Vagina (tissue), 2 donors: ENCODE measurements around the gene CRMP1.

Experiments
- POLR2A ChIP-seq, 2 donors: fragments of 450-650 bp; IDR thresholded peaks; one replicate each; pipeline ENCODE4 v1.6.1; 2017; ENCODE audit warnings: antibody characterized with exemption in 2 of 2, mild to moderate bottlenecking in 2 of 2, moderate library complexity in 2 of 2
- TF ChIP-seq, protein P1 (sequence below), 3 experiments: fragments of 450-650 bp in 2 of 3; fragments of 200-600 bp in 1 of 3; sonication (generic) in 1 of 3; IDR thresholded peaks; one replicate each; pipeline ENCODE4 v1.5.1; 2017 to 2019; ENCODE audit warnings: antibody characterized with exemption in 3 of 3, mild to moderate bottlenecking in 2 of 3, moderate library complexity in 2 of 3

- TF ChIP-seq, protein P1, sequence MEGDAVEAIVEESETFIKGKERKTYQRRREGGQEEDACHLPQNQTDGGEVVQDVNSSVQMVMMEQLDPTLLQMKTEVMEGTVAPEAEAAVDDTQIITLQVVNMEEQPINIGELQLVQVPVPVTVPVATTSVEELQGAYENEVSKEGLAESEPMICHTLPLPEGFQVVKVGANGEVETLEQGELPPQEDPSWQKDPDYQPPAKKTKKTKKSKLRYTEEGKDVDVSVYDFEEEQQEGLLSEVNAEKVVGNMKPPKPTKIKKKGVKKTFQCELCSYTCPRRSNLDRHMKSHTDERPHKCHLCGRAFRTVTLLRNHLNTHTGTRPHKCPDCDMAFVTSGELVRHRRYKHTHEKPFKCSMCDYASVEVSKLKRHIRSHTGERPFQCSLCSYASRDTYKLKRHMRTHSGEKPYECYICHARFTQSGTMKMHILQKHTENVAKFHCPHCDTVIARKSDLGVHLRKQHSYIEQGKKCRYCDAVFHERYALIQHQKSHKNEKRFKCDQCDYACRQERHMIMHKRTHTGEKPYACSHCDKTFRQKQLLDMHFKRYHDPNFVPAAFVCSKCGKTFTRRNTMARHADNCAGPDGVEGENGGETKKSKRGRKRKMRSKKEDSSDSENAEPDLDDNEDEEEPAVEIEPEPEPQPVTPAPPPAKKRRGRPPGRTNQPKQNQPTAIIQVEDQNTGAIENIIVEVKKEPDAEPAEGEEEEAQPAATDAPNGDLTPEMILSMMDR (IDR thresholded peaks at IDR 0.05) = no peak
- no peak for TF ChIP-seq POLR2A (IDR thresholded peaks at IDR 0.05)
Observed at GRCh38 chr4:5815641-5816040, 77.2 kb downstream of the CRMP1 start.
